Activated T-helper 1 cell treated with anti-CD3 and anti-CD28 coated beads, Interleukin-12 subunit alpha, Interleukin-12 subunit beta, Interleukin-2, Interleukin-4 antibody, amounts not matched to agents 30 ng/mL and 10 ng/mL and 1 ng/mL, durations not matched to agents 14 hours and 24 hours and 36 hours (primary cell): ENCODE results near the gene GCSAM. TPM values are rescaled to one million over a fixed set of nuclear protein-coding genes. Genes with fewer than 3 reads are reported as not detected.
A peak's percentile ranks its signal among the peaks of the same experiment; 100 is the strongest.

Experiments used
- DNase-seq: peaks from one replicate; pipeline ENCODE4 v3.0.0; 2021; ENCODE audit warnings: low spot score
- H3K27ac Mint-ChIP-seq: one replicate; pipeline ENCODE4 v1.8.0; 2021; ENCODE audit warnings: mild to moderate bottlenecking, mixed read lengths
- H3K27me3 Mint-ChIP-seq: one replicate; pipeline ENCODE4 v1.8.0; 2022; ENCODE audit warnings: mild to moderate bottlenecking, moderate library complexity, mixed read lengths; ENCODE audit not compliant: insufficient read depth
- H3K36me3 Mint-ChIP-seq: one replicate; pipeline ENCODE4 v1.8.0; 2021; ENCODE audit warnings: low read depth, mixed read lengths
- H3K4me1 Mint-ChIP-seq: one replicate; pipeline ENCODE4 v1.8.0; 2021; ENCODE audit warnings: low read depth, mixed read lengths
- H3K4me3 Mint-ChIP-seq: one replicate; pipeline ENCODE4 v1.8.0; 2021; ENCODE audit warnings: mild to moderate bottlenecking, moderate library complexity, mixed read lengths
- H3K9me3 Mint-ChIP-seq: one replicate; pipeline ENCODE4 v1.8.0; 2021; ENCODE audit warnings: mixed read lengths
- intact Hi-C: fragments of 100-400 bp; cut with micrococcal nuclease; formaldehyde crosslinking; loops from one replicate; pipeline ENCODE4 v1.15.1; 2024
- total RNA-seq: library from RNA; stranded (reverse); gene quantifications from 2 replicates; pipeline ENCODE4 v1.2.3, GENCODE V29; 2022

GCSAM gene
- total RNA-seq, 1 donor from 2014 or later: 2.8 TPM

- intact Hi-C loops: loop anchor here (1.0 to 10.0 kb wide), 6 partner anchors 10 to 1378 kb away; partner anchors contain the start of gene SPICE1
- DNase-seq: no peak
- Mint-ChIP-seq H3K4me3 (no peak overlapping the region), H3K9me3 (no peaks in the 10 kb centered on the region), H3K27ac (peak overlapping the region; percentile 6), H3K36me3 (peaks cover 2% of the 10 kb centered on the region), H3K27me3 (no peaks in the 10 kb centered on the region), H3K4me1 (peaks cover 54% of the 10 kb centered on the region)
Observed at GRCh38 chr3:112136959-112137693, 4.1 kb upstream of the GCSAM start.

DNA sequence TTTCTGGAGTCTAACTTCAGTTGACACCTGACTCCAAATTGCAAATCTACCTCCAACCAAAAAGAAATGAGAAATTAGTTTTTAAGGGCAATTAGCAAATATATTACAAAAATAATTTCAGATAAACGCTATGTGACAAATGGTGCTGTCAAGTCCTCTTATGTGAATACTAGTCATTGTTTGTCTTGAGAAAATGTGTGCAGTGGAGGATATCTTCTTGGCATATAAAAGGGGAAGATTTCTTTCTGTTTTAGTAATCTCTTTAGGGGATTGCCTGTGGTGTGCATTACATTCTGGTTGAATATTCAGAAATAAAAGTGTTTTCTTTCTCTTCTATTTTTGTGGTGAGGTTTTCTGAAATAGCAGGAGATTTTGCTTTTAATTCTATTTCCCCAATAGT is 3.0 kb upstream of the GCSAM start:
- H3K4me3 Mint-ChIP-seq: no peak overlapping the region
- peak overlapping the region; percentile 49 for H3K27ac Mint-ChIP-seq
- DNase-seq: no peak
- H3K36me3 Mint-ChIP-seq: peaks cover 2% of the 10 kb centered on the region
- no peaks in the 10 kb centered on the region for H3K9me3 Mint-ChIP-seq
- H3K27me3 Mint-ChIP-seq: no peaks in the 10 kb centered on the region
- intact Hi-C loops: loop anchor here (1.0 to 10.0 kb wide), 4 partner anchors 9 to 1379 kb away; partner anchors contain the start of gene SPICE1
- H3K4me1 Mint-ChIP-seq: peaks cover 60% of the 10 kb centered on the region

DNA sequence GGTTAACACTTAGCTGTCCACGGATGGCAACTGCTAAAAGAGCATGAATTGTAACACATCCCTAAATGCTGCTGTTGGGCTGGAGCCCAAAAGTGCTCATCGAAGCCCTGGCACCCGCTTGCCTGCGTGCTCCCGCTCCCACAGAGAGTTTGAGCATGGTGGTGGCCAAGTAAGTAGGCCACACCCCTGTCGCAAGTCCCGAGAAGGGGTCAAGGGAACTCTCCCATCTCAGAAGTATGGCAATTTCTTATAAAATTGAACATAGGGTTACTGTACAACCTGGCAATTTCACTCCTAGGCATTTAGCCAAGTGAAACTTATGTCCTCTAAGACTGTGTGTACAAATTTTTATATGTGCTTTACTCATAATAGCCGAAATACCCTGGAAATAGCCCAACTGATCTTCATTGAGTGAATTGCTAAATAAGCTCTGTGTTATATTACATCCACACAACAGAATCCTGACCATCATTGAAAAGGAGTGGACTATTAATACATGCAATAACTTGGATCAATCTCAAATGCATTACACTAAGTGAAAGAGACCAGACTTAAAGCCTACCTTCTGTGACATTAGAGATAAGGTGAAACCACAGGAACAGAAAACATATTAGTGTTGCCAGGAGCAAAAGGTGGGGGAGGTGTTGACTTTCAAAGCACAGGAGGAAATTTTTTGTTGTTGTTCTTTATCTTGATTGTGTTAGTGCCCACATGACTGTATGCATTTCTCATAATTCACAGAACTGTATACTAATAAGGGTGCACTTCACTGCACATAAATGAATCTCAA is 1.5 kb upstream of the GCSAM start:
- Mint-ChIP-seq H3K4me3 (peak overlapping the region; percentile 31), H3K36me3 (peaks cover 5% of the 10 kb centered on the region), H3K27ac (peak overlapping the region; percentile 56), H3K9me3 (no peaks in the 10 kb centered on the region), H3K27me3 (no peaks in the 10 kb centered on the region), H3K4me1 (peaks cover 75% of the 10 kb centered on the region)
- no peak for DNase-seq
- intact Hi-C loops: loop anchor here (2.0 to 10.0 kb wide), 3 partner anchors 60 to 1380 kb away; partner anchors contain the start of gene SPICE1

GRCh38 chr3:112133626-112134334 is 732 bp upstream of the GCSAM start:
- Mint-ChIP-seq H3K9me3 (no peaks in the 10 kb centered on the region), H3K4me3 (peak overlapping the region; percentile 79), H3K27me3 (no peaks in the 10 kb centered on the region), H3K27ac (peak overlapping the region; percentile 89), H3K4me1 (peaks cover 82% of the 10 kb centered on the region), H3K36me3 (peaks cover 9% of the 10 kb centered on the region)
- intact Hi-C loops: loop anchor here (1.0 to 10.0 kb wide), 5 partner anchors 10 to 1381 kb away; partner anchors contain the start of genes SLC35A5 and SPICE1
- no peak for DNase-seq

DNA sequence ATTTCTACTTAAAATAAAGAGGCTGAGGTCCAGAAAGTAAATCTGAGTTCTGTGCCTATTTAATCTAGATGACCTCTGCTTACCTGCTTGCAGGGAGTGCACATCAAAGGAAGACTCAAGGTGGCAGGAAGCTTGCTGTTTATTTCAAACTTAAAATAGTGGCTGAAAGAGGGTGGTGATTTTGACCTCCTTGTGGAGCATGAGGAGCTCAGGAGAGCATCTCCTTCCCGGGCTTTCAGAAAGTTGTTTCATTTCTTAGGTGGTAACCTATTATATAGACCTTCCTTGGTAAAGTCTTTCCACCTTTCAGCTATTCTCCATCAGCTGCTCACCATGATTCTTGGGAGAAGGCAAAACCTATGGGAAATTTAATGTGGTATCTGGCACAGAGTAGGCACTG is 494 bp downstream of the GCSAM start:
- H3K27me3 Mint-ChIP-seq: no peaks in the 10 kb centered on the region
- H3K27ac Mint-ChIP-seq: peak overlapping the region; percentile 89
- peaks cover 95% of the 10 kb centered on the region for H3K4me1 Mint-ChIP-seq
- H3K4me3 Mint-ChIP-seq: peak overlapping the region; percentile 79
- intact Hi-C loops: loop anchor here (2.0 to 10.0 kb wide), 3 partner anchors 20 to 1382 kb away; partner anchors contain the start of genes SLC35A5 and SPICE1
- H3K36me3 Mint-ChIP-seq: peaks cover 9% of the 10 kb centered on the region
- no peak for DNase-seq
- H3K9me3 Mint-ChIP-seq: no peaks in the 10 kb centered on the region

DNA sequence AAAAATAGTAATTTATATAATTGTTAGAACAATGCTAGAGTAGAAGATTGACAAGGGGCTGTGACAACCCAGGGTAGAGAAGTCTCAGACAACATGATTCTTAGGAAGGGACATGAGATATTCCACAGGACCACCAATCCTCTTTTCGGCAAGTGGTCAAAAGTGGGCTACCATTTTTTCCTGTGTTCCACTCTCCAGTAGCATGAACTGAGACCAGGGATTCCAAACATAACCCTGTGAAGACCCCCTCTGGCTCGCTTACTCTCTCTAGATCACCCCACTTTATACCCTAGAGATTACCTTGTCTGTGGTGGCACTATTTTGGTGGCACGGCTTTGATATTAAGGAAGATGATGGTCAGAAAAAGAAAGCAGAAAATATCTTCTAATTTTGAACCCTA is 960 bp downstream of the GCSAM start:
- intact Hi-C loops: loop anchor here (2.0 to 10.0 kb wide), 3 partner anchors 19 to 1383 kb away; partner anchors contain the start of genes SLC35A5 and SPICE1
- H3K27ac Mint-ChIP-seq: peak overlapping the region; percentile 89
- no peak for DNase-seq
- peak overlapping the region; percentile 23 for H3K4me3 Mint-ChIP-seq
- H3K27me3 Mint-ChIP-seq: no peaks in the 10 kb centered on the region
- peaks cover 95% of the 10 kb centered on the region for H3K4me1 Mint-ChIP-seq
- H3K9me3 Mint-ChIP-seq: no peaks in the 10 kb centered on the region
- peaks cover 10% of the 10 kb centered on the region for H3K36me3 Mint-ChIP-seq

DNA sequence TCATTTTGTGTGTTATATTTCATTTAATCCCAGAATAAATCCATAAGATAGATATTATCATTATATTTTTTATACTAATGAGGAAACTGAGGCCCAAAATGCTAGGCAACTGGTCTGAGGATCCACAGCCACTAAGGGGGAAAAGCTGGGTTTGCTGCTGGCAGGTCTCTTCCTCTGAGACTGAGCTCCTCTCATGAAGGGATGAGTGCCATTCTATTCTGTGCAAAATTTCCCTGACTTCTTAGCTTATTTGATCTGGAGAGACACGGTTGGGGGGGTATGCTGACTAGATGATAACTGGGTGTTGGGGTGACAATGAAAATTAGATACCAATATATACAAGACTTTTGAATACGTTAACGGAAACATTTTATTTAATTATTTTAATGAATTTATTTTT is 1.9 kb downstream of the GCSAM start:
- Mint-ChIP-seq H3K27me3 (no peaks in the 10 kb centered on the region), H3K4me1 (peaks cover 95% of the 10 kb centered on the region), H3K9me3 (no peaks in the 10 kb centered on the region), H3K4me3 (no peak overlapping the region), H3K27ac (no peak overlapping the region), H3K36me3 (peaks cover 16% of the 10 kb centered on the region)
- no peak for DNase-seq
- intact Hi-C loops: loop anchor here (10.0 kb wide), 1 partner anchor 1384 kb away; the partner anchor contains the start of gene SPICE1

DNA sequence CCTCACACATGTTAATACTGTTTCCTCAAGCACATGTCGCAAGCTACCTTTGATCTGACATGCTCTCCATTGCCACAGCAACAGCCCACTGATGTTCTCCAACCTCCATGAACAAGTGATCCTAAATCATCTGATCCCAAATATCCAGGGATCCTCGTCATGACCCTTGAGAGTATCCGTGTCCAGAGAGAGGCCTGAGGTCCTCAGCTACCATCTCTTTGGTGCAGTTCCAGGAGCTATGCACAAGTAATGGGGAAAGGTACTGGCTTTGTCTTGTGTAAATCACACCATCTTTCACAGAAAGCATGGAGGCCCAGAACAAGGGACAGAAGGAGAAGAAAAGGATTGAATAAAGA is 2.4 kb downstream of the GCSAM start:
- intact Hi-C loops: loop anchor here (10.0 kb wide), 1 partner anchor 1384 kb away; the partner anchor contains the start of gene SPICE1
- H3K9me3 Mint-ChIP-seq: no peaks in the 10 kb centered on the region
- no peaks in the 10 kb centered on the region for H3K27me3 Mint-ChIP-seq
- H3K4me1 Mint-ChIP-seq: peaks cover 95% of the 10 kb centered on the region
- no peak for DNase-seq
- H3K36me3 Mint-ChIP-seq: peaks cover 17% of the 10 kb centered on the region
- H3K4me3 Mint-ChIP-seq: no peak overlapping the region
- peak overlapping the region; percentile 15 for H3K27ac Mint-ChIP-seq

GRCh38 chr3:112129925-112130637 is 3.0 kb downstream of the GCSAM start:
- peaks cover 20% of the 10 kb centered on the region for H3K36me3 Mint-ChIP-seq
- H3K27me3 Mint-ChIP-seq: no peaks in the 10 kb centered on the region
- peak overlapping the region; percentile 93 for H3K27ac Mint-ChIP-seq
- peaks cover 92% of the 10 kb centered on the region for H3K4me1 Mint-ChIP-seq
- no peak overlapping the region for H3K4me3 Mint-ChIP-seq
- DNase-seq: no peak
- intact Hi-C loops: loop anchor here (5.0 to 10.0 kb wide), 3 partner anchors 55 to 1385 kb away; partner anchors contain the start of gene SPICE1
- H3K9me3 Mint-ChIP-seq: no peaks in the 10 kb centered on the region

- no peaks in the 10 kb centered on the region for H3K9me3 Mint-ChIP-seq
- H3K4me3 Mint-ChIP-seq: peak overlapping the region; percentile 38
- peaks cover 26% of the 10 kb centered on the region for H3K36me3 Mint-ChIP-seq
- H3K27me3 Mint-ChIP-seq: no peaks in the 10 kb centered on the region
- DNase-seq: peak; percentile 55
- intact Hi-C loops: loop anchor here (5.0 to 10.0 kb wide), 2 partner anchors 56 to 888 kb away; a partner anchor contains a TSS
- H3K4me1 Mint-ChIP-seq: peaks cover 82% of the 10 kb centered on the region
- H3K27ac Mint-ChIP-seq: peak overlapping the region; percentile 93
Observed at GRCh38 chr3:112128843-112129727, 4.0 kb downstream of the GCSAM start.
